Measurements from ENCODE around the gene ADAM17. TPM values are rescaled to one million over a fixed set of nuclear protein-coding genes. Genes with fewer than 3 reads are reported as not detected.

Gene ADAM17
- total and polyA plus RNA-seq, 2 of the 13 experiments (the other 11 are each of a cell fraction or from before 2014, with no cell fraction given) = 6.5 to 33.4 TPM

- no peak overlapping the region for H3K27ac ChIP-seq (ENCODE audit: extremely low read length, insufficient read depth, low read length)
- WGBS (ENCODE audit: low lambda C conversion rate) = 93% methylated on average over 2 of the region's 2 CpGs
- peaks cover 90% of the 10 kb centered on the region for H3K79me2 ChIP-seq (ENCODE audit: insufficient read depth, low read length)
- H3K4me2 ChIP-seq (ENCODE audit: low read depth, low read length) = no peak overlapping the region
- ChIA-PET POLR2A (no interaction called here), CTCF (ENCODE audit: low intra/inter-chr PET ratio, low total read pairs) (no interaction called here)
- TF ChIP-seq ZFP36L2 (CRISPR knock-in tag; IDR thresholded peaks at IDR 0.05) = no peak
- TF ChIP-seq POLR2AphosphoS2 (IDR thresholded peaks at IDR 0.05; ENCODE audit: low read depth, low read length) = no peak
- no peak for TF ChIP-seq MYPOP (CRISPR knock-in tag; IDR thresholded peaks at IDR 0.05)
- TF ChIP-seq ZBTB33 (CRISPR knock-in tag; IDR thresholded peaks at IDR 0.05) = no peak
- TF ChIP-seq ZZZ3 (CRISPR knock-in tag; IDR thresholded peaks at IDR 0.05; ENCODE audit: borderline replicate concordance) = no peak
- TF ChIP-seq MTA1 (CRISPR knock-in tag; IDR thresholded peaks at IDR 0.05; ENCODE audit: borderline replicate concordance) = no peak
- TF ChIP-seq SP1 (IDR thresholded peaks at IDR 0.05) = no peak
- TF ChIP-seq SP1 (CRISPR knock-in tag; IDR thresholded peaks at IDR 0.05) = no peak
- no peak for TF ChIP-seq ZNF484 (CRISPR knock-in tag; IDR thresholded peaks at IDR 0.05; ENCODE audit: borderline replicate concordance, low read depth)
- TF ChIP-seq FOXC1 (CRISPR knock-in tag; IDR thresholded peaks at IDR 0.05; ENCODE audit: borderline replicate concordance) = no peak
- no peak overlapping the region for H2AFZ ChIP-seq (ENCODE audit: low read length)
- H3K9ac ChIP-seq (ENCODE audit: insufficient read depth, low read depth, low read length) = no peak overlapping the region
- DNase-seq (ENCODE audit: low spot score) (no peak), ATAC-seq (no peak), FAIRE-seq (no peak)
- intact Hi-C loops (cut with micrococcal nuclease; ENCODE audit: unreplicated experiment) (no loop called here), in situ Hi-C loops (cut with HindIII; ENCODE audit: extremely low pct_ligation_motif_present, low pct_unique_long_range_greater_than_20kb) (no loop called here)
- peaks cover 44% of the 10 kb centered on the region for H3K4me1 ChIP-seq (ENCODE audit: insufficient read depth, low read length)
- no peaks in the 10 kb centered on the region for H3K36me3 ChIP-seq (replicated peaks in 1 of 2; ENCODE audit: control insufficient read depth in 1 of 2, insufficient read depth in 2 of 2, low read length in 2 of 2)
- no peak overlapping the region for H3K4me3 ChIP-seq (replicated peaks in 1 of 3; ENCODE audit: insufficient read depth in 1 of 3, low read depth in 2 of 3, low read length in 3 of 3)
- H4K20me1 ChIP-seq (ENCODE audit: insufficient read depth, low read length) = peaks cover 3% of the 10 kb centered on the region; the same call in 1 of the 2 replicates
- no peaks in the 10 kb centered on the region for H3K27me3 ChIP-seq (ENCODE audit: control insufficient read depth in 1 of 2, insufficient read depth in 2 of 2, low read length in 2 of 2)
- H3K9me3 ChIP-seq (ENCODE audit: low read length) = no peaks in the 10 kb centered on the region
- no TSS peak for BruUV-seq (replicated peaks)
These were observed 7.1 kb downstream of the ADAM17 start for GRCh38 chr2:9548506-9548905.
